K562 (cell line): Measurements from ENCODE around the gene RABIF. TPM values are rescaled to one million over a fixed set of nuclear protein-coding genes. Genes with fewer than 3 reads are reported as not detected.
A peak's percentile ranks its signal among the peaks of the same experiment; 100 is the strongest.

Experiments
- CHD1 ChIP-seq: fragments of 200-600 bp; sonication (generic); IDR thresholded peaks from one replicate; pipeline ENCODE4 v1.6.1; 2012; ENCODE audit warnings: mild to moderate bottlenecking, moderate library complexity, low read length, inconsistent platforms
- CREM ChIP-seq: IDR thresholded peaks from 2 replicates; pipeline ENCODE4 v1.6.1; 2014; ENCODE audit warnings: antibody characterized with exemption, low read depth
- ELF2 ChIP-seq: fragments of 250-450 bp; sonication (Bioruptor Pico); IDR thresholded peaks from 2 replicates; pipeline ENCODE4 v1.5.0; 2021; ENCODE audit warnings: mild to moderate bottlenecking
- FIP1L1 ChIP-seq: fragments of 200-400 bp; formaldehyde crosslinking; IDR thresholded peaks from 2 replicates; pipeline ENCODE4 v1.6.1; 2018; ENCODE audit warnings: mild to moderate bottlenecking, low read depth, low read length; ENCODE audit not compliant: poor library complexity, severe bottlenecking
- HDAC3 ChIP-seq: fragments of 450-650 bp; IDR thresholded peaks from 2 replicates; pipeline ENCODE4 v1.6.1; 2018; ENCODE audit warnings: borderline replicate concordance, mild to moderate bottlenecking, moderate library complexity; ENCODE audit not compliant: partially characterized antibody
- HOXB6 ChIP-seq: fragments of 250-450 bp; sonication (Bioruptor Pico); IDR thresholded peaks from 2 replicates; pipeline ENCODE4 v1.5.1; 2022; ENCODE audit warnings: mild to moderate bottlenecking, borderline replicate concordance
- KLF10 ChIP-seq: fragments of 250-450 bp; sonication (Bioruptor Pico); IDR thresholded peaks from 2 replicates; pipeline ENCODE4 v1.6.1; 2021; ENCODE audit warnings: matching md5 sums
- MIER1 ChIP-seq: fragments of 450-650 bp; IDR thresholded peaks from 2 replicates; pipeline ENCODE4 v1.6.1; 2016; ENCODE audit warnings: antibody characterized with exemption, mild to moderate bottlenecking, low read depth
- MYC ChIP-seq, 2 experiments: fragments of 250-450 bp in 1 of 2; sonication (Bioruptor Pico) in 1 of 2; IDR thresholded peaks; 2 replicates each; pipeline versions ENCODE4 v1.5.1 to v1.6.1; 2012 to 2021; ENCODE audit warnings: low read depth in 2 of 2, borderline replicate concordance in 1 of 2, improper control_type of control experiment in 1 of 2, low read length in 1 of 2, mild to moderate bottlenecking in 1 of 2, moderate library complexity in 1 of 2
- NCOR1 ChIP-seq: fragments of 450-650 bp; IDR thresholded peaks from 2 replicates; pipeline ENCODE4 v1.6.1; 2016; ENCODE audit warnings: mild to moderate bottlenecking, moderate library complexity
- NR2F6 ChIP-seq: fragments of 450-650 bp; formaldehyde crosslinking; IDR thresholded peaks from 2 replicates; pipeline ENCODE4 v1.4.0; 2020; ENCODE audit warnings: mild to moderate bottlenecking
- NR4A1 ChIP-seq, 2 experiments: fragments of 250-450 bp in 1 of 2; fragments of 450-650 bp in 1 of 2; sonication (Bioruptor Pico) in 1 of 2; IDR thresholded peaks; 2 replicates each; pipeline versions ENCODE4 v1.4.0 to v1.6.1; 2016 to 2020; ENCODE audit warnings: mild to moderate bottlenecking in 2 of 2, missing compliant biosample characterization in 1 of 2, missing genetic modification characterization in 1 of 2, moderate library complexity in 1 of 2
- RBM15 ChIP-seq: fragments of 200-400 bp; formaldehyde crosslinking; IDR thresholded peaks from 2 replicates; pipeline ENCODE4 v1.6.1; 2018; ENCODE audit warnings: mild to moderate bottlenecking, low read length, moderate library complexity; ENCODE audit not compliant: insufficient read depth
- SMAD2 ChIP-seq: fragments of 150-350 bp; IDR thresholded peaks from 2 replicates; pipeline ENCODE4 v1.6.1; 2014; ENCODE audit warnings: low read depth, mild to moderate bottlenecking, low read length
- SMAD4 ChIP-seq: fragments of 250-450 bp; sonication (Bioruptor Pico); conservative IDR thresholded peaks from 2 replicates; pipeline ENCODE4 v1.8.0; 2021; ENCODE audit warnings: inconsistent platforms, mild to moderate bottlenecking, moderate library complexity
- SUPT5H ChIP-seq: fragments of 450-650 bp; IDR thresholded peaks from 2 replicates; pipeline ENCODE4 v1.6.1; 2016
- TCF7 ChIP-seq: sonication (generic); IDR thresholded peaks from 2 replicates; pipeline ENCODE4 v1.6.1; 2016; ENCODE audit warnings: antibody characterized with exemption, borderline replicate concordance
- TRIM28 ChIP-seq: fragments of 450-650 bp; IDR thresholded peaks from 2 replicates; pipeline ENCODE4 v1.6.1; 2017
- ZNF184 ChIP-seq: sonication (generic); formaldehyde crosslinking; IDR thresholded peaks from 2 replicates; pipeline ENCODE4 v1.5.0; 2020; ENCODE audit warnings: missing genetic modification reagents
- ZNF274 ChIP-seq: IDR thresholded peaks from 2 replicates; pipeline ENCODE4 v1.6.1; 2011; ENCODE audit warnings: low read depth, mild to moderate bottlenecking, low read length, moderate library complexity, borderline replicate concordance
- ZNF3 ChIP-seq: fragments of 250-450 bp; sonication (Bioruptor Pico); IDR thresholded peaks from 2 replicates; pipeline ENCODE4 v1.5.0; 2021; ENCODE audit warnings: mild to moderate bottlenecking, moderate library complexity
- ZNF668 ChIP-seq: fragments of 250-450 bp; sonication (Bioruptor Pico); IDR thresholded peaks from 2 replicates; pipeline ENCODE4 v1.8.0; 2022; ENCODE audit warnings: mild to moderate bottlenecking, inconsistent platforms
- ZNF695 ChIP-seq: fragments of 450-650 bp; formaldehyde crosslinking; IDR thresholded peaks from 2 replicates; pipeline ENCODE4 v1.4.0; 2020; ENCODE audit warnings: mild to moderate bottlenecking, moderate library complexity
- polyA plus RNA-seq, 8 experiments: library from polyadenylated mRNA; depleted of rRNA in 4 of 8; stranded (reverse) in 5 of 8; unstranded in 3 of 8; fragments of >200 nt; fragmentation: Nextera tagmentation in 2 of 8; fragmentation: Illumina TruSeq in 1 of 8; extraction: Ambion mirVana in 2 of 8; extraction: Trizol in 1 of 8; gene quantifications; 2 replicates each; pipeline versions ENCODE4 v1.2.1 to v1.2.3, GENCODE V29; 2011 to 2014; ENCODE audit warnings: inconsistent platforms in 1 of 8, missing spikeins in 1 of 8
- total RNA-seq, 7 experiments: library from RNA; depleted of rRNA in 6 of 7; stranded (reverse); fragments of >200 nt in 6 of 7; fragmentation: Illumina TruSeq in 2 of 7; extraction: Trizol in 2 of 7; gene quantifications; 2 replicates each; pipeline versions ENCODE4 v1.2.1 to v1.2.3, GENCODE V29; 2011 to 2021; ENCODE audit warnings: low replicate concordance in 1 of 7
- TF ChIP-seq, protein P1 (sequence below), 2 experiments: fragments of 150-350 bp in 1 of 2; IDR thresholded peaks; 2 replicates each; pipeline ENCODE4 v1.6.1; 2012 to 2016; ENCODE audit warnings: low read depth in 2 of 2, low read length in 2 of 2, mild to moderate bottlenecking in 1 of 2, moderate library complexity in 1 of 2
- TF ChIP-seq, protein P2 (sequence below): sonication (generic); formaldehyde crosslinking; IDR thresholded peaks from 2 replicates; pipeline ENCODE4 v1.5.0; 2020; ENCODE audit warnings: missing genetic modification reagents

The RABIF gene
- total and polyA plus RNA-seq, 9 of the 15 experiments (the other 6 are each of a cell fraction or from before 2014, with no cell fraction given), result 7.4 to 20.1 (median 11.0) TPM

- no peak for TF ChIP-seq ZNF274
- no peak for TF ChIP-seq NR4A1 (CRISPR knock-in tag; IDR thresholded peaks at IDR 0.05)
- peak; percentile 28 for TF ChIP-seq NR4A1 (tag; IDR thresholded peaks at IDR 0.05)
- TF ChIP-seq MYC (IDR thresholded peaks at IDR 0.05; ENCODE audit: low read depth, low read length), result peak; percentile 74; the same call in 1 of the 2 replicates
- TF ChIP-seq MYC (CRISPR knock-in tag; IDR thresholded peaks at IDR 0.05; ENCODE audit: borderline replicate concordance, low read depth), result peak; percentile 74; the same call in 1 of the 2 replicates
- TF ChIP-seq HOXB6 (CRISPR knock-in tag), result no peak
- peak; percentile 55 for TF ChIP-seq NCOR1
- peak; percentile 96 for TF ChIP-seq SUPT5H
- TF ChIP-seq KLF10 (CRISPR knock-in tag), result no peak
- TF ChIP-seq ZNF695 (CRISPR knock-in tag), result no peak
- no peak for TF ChIP-seq HDAC3
- TF ChIP-seq SMAD4 (CRISPR knock-in tag), result peak; percentile 94
- no peak for TF ChIP-seq ZNF184 (CRISPR knock-in tag)
- TF ChIP-seq RBM15, result no peak
- peak; percentile 59; the same call in 1 of the 2 replicates for TF ChIP-seq ELF2
- no peak for TF ChIP-seq ZNF668 (CRISPR knock-in tag)
- TF ChIP-seq NR2F6 (CRISPR knock-in tag), result 0 out of 2 replicates have a peak, but pooled peaks have one; percentile 12
- TF ChIP-seq FIP1L1, result peak; percentile 79
- TF ChIP-seq SMAD2, result no peak
- TF ChIP-seq TCF7, result no peak; the same call in 1 of the 2 replicates
- TF ChIP-seq ZNF3 (CRISPR knock-in tag), result no peak
- TF ChIP-seq, protein P1, sequence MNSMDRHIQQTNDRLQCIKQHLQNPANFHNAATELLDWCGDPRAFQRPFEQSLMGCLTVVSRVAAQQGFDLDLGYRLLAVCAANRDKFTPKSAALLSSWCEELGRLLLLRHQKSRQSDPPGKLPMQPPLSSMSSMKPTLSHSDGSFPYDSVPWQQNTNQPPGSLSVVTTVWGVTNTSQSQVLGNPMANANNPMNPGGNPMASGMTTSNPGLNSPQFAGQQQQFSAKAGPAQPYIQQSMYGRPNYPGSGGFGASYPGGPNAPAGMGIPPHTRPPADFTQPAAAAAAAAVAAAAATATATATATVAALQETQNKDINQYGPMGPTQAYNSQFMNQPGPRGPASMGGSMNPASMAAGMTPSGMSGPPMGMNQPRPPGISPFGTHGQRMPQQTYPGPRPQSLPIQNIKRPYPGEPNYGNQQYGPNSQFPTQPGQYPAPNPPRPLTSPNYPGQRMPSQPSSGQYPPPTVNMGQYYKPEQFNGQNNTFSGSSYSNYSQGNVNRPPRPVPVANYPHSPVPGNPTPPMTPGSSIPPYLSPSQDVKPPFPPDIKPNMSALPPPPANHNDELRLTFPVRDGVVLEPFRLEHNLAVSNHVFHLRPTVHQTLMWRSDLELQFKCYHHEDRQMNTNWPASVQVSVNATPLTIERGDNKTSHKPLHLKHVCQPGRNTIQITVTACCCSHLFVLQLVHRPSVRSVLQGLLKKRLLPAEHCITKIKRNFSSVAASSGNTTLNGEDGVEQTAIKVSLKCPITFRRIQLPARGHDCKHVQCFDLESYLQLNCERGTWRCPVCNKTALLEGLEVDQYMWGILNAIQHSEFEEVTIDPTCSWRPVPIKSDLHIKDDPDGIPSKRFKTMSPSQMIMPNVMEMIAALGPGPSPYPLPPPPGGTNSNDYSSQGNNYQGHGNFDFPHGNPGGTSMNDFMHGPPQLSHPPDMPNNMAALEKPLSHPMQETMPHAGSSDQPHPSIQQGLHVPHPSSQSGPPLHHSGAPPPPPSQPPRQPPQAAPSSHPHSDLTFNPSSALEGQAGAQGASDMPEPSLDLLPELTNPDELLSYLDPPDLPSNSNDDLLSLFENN (IDR thresholded peaks at IDR 0.05; ENCODE audit: low read depth in 2 of 2, low read length in 2 of 2), result 0 out of 4 replicates have a peak, but pooled peaks of 1 of the 2 experiments have one; percentile 32
- TF ChIP-seq MIER1, result no peak
- peak; percentile 100 for TF ChIP-seq CREM
- TF ChIP-seq TRIM28, result no peak
- peak; percentile 11 for TF ChIP-seq CHD1
- TF ChIP-seq, protein P2, sequence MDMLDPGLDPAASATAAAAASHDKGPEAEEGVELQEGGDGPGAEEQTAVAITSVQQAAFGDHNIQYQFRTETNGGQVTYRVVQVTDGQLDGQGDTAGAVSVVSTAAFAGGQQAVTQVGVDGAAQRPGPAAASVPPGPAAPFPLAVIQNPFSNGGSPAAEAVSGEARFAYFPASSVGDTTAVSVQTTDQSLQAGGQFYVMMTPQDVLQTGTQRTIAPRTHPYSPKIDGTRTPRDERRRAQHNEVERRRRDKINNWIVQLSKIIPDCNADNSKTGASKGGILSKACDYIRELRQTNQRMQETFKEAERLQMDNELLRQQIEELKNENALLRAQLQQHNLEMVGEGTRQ (CRISPR knock-in tag), result peak; percentile 100
Measured at GRCh38 chr1:202926581-202927491, 37.9 kb upstream of the RABIF start, which contains the start of gene KLHL12 (continued).
